T-helper 2 cell treated with Interferon-gamma antibody and Interleukin-4, amounts not matched to agents 5 μg/mL and 100 μg/mL, for 36 hours (primary cell): ENCODE measurements around the gene STIM1.

Experiments used
- DNase-seq: peaks from one replicate; pipeline ENCODE4 v3.0.0; 2021; ENCODE audit warnings: low spot score
- H3K27ac Mint-ChIP-seq: one replicate; pipeline ENCODE4 v1.8.0; 2021; ENCODE audit warnings: mild to moderate bottlenecking, mixed read lengths
- H3K27me3 Mint-ChIP-seq: one replicate; pipeline ENCODE4 v1.8.0; 2021; ENCODE audit warnings: low read depth, mixed read lengths
- H3K36me3 Mint-ChIP-seq: one replicate; pipeline ENCODE4 v1.8.0; 2021; ENCODE audit warnings: low read depth, mixed read lengths
- H3K4me1 Mint-ChIP-seq: one replicate; pipeline ENCODE4 v1.8.0; 2021; ENCODE audit warnings: low read depth, mixed read lengths
- H3K4me3 Mint-ChIP-seq: one replicate; pipeline ENCODE4 v1.8.0; 2022; ENCODE audit warnings: mild to moderate bottlenecking, moderate library complexity, mixed read lengths
- H3K9me3 Mint-ChIP-seq: one replicate; pipeline ENCODE4 v1.8.0; 2021; ENCODE audit warnings: mixed read lengths

STIM1 gene

GRCh38 chr11:3939211-3939610 lies 83.7 kb downstream of the STIM1 start:
- Mint-ChIP-seq H3K4me3 (no peak overlapping the region), H3K9me3 (no peaks in the 10 kb centered on the region), H3K27me3 (no peaks in the 10 kb centered on the region), H3K36me3 (peaks cover 11% of the 10 kb centered on the region), H3K27ac (no peak overlapping the region), H3K4me1 (peaks cover 62% of the 10 kb centered on the region)
- no peak for DNase-seq

GRCh38 chr11:3939651-3940190 lies 84.3 kb downstream of the STIM1 start:
- no peak overlapping the region for H3K4me3 Mint-ChIP-seq
- no peak overlapping the region for H3K27ac Mint-ChIP-seq
- H3K4me1 Mint-ChIP-seq: peaks cover 62% of the 10 kb centered on the region
- no peaks in the 10 kb centered on the region for H3K9me3 Mint-ChIP-seq
- H3K27me3 Mint-ChIP-seq: no peaks in the 10 kb centered on the region
- DNase-seq: no peak
- H3K36me3 Mint-ChIP-seq: peaks cover 13% of the 10 kb centered on the region

GRCh38 chr11:3942160-3942955 lies 86.9 kb downstream of the STIM1 start:
- DNase-seq: no peak
- Mint-ChIP-seq H3K27ac (peak overlapping the region; percentile 93), H3K4me1 (peaks cover 69% of the 10 kb centered on the region), H3K27me3 (no peaks in the 10 kb centered on the region), H3K36me3 (peaks cover 29% of the 10 kb centered on the region), H3K4me3 (peak overlapping the region; percentile 71), H3K9me3 (no peaks in the 10 kb centered on the region)

- no peaks in the 10 kb centered on the region for H3K9me3 Mint-ChIP-seq
- DNase-seq: no peak
- H3K36me3 Mint-ChIP-seq: peaks cover 32% of the 10 kb centered on the region
- no peaks in the 10 kb centered on the region for H3K27me3 Mint-ChIP-seq
- H3K4me1 Mint-ChIP-seq: peaks cover 76% of the 10 kb centered on the region
- H3K4me3 Mint-ChIP-seq: peak overlapping the region; percentile 71
- peak overlapping the region; percentile 93 for H3K27ac Mint-ChIP-seq
These were observed 87.6 kb downstream of the STIM1 start for GRCh38 chr11:3942956-3943497.

GRCh38 chr11:3944198-3944597 lies 88.7 kb downstream of the STIM1 start:
- H3K4me3 Mint-ChIP-seq: peak overlapping the region; percentile 7
- no peak for DNase-seq
- peaks cover 38% of the 10 kb centered on the region for H3K36me3 Mint-ChIP-seq

GRCh38 chr11:3946455-3947017 lies 91.1 kb downstream of the STIM1 start:
- Mint-ChIP-seq H3K4me1 (peaks cover 87% of the 10 kb centered on the region), H3K9me3 (no peaks in the 10 kb centered on the region), H3K27ac (peak overlapping the region; percentile 94), H3K27me3 (no peaks in the 10 kb centered on the region), H3K4me3 (peak overlapping the region; percentile 76), H3K36me3 (peaks cover 50% of the 10 kb centered on the region)
- DNase-seq: no peak

More at GRCh38 chr11:3944198-3944597, 88.7 kb downstream of the STIM1 start:
- H3K27ac Mint-ChIP-seq: peak overlapping the region; percentile 53
- no peaks in the 10 kb centered on the region for H3K9me3 Mint-ChIP-seq
- H3K4me1 Mint-ChIP-seq: peaks cover 83% of the 10 kb centered on the region
- no peaks in the 10 kb centered on the region for H3K27me3 Mint-ChIP-seq

GRCh38 chr11:3947061-3947460 lies 91.6 kb downstream of the STIM1 start:
- peaks cover 50% of the 10 kb centered on the region for H3K36me3 Mint-ChIP-seq
- H3K4me1 Mint-ChIP-seq: peaks cover 85% of the 10 kb centered on the region
- H3K27me3 Mint-ChIP-seq: no peaks in the 10 kb centered on the region
- no peaks in the 10 kb centered on the region for H3K9me3 Mint-ChIP-seq
- peak overlapping the region; percentile 94 for H3K27ac Mint-ChIP-seq
- peak; percentile 56 for DNase-seq
- H3K4me3 Mint-ChIP-seq: peak overlapping the region; percentile 76

GRCh38 chr11:3949125-3949524 lies 93.7 kb downstream of the STIM1 start:
- H3K4me1 Mint-ChIP-seq: peaks cover 81% of the 10 kb centered on the region
- peak overlapping the region; percentile 81 for H3K27ac Mint-ChIP-seq
- H3K4me3 Mint-ChIP-seq: peak overlapping the region; percentile 62
- H3K9me3 Mint-ChIP-seq: peaks cover 3% of the 10 kb centered on the region
- H3K36me3 Mint-ChIP-seq: peaks cover 50% of the 10 kb centered on the region
- no peaks in the 10 kb centered on the region for H3K27me3 Mint-ChIP-seq
- peak; percentile 32 for DNase-seq

GRCh38 chr11:3950996-3951660 lies 95.7 kb downstream of the STIM1 start:
- no peak for DNase-seq
- H3K36me3 Mint-ChIP-seq: peaks cover 46% of the 10 kb centered on the region
- peak overlapping the region; percentile 49 for H3K4me3 Mint-ChIP-seq
- H3K4me1 Mint-ChIP-seq: peaks cover 85% of the 10 kb centered on the region
- peak overlapping the region; percentile 81 for H3K27ac Mint-ChIP-seq
- peaks cover 3% of the 10 kb centered on the region for H3K9me3 Mint-ChIP-seq
- H3K27me3 Mint-ChIP-seq: no peaks in the 10 kb centered on the region

- peak overlapping the region; percentile 28 for H3K4me3 Mint-ChIP-seq
- no peaks in the 10 kb centered on the region for H3K27me3 Mint-ChIP-seq
- peaks cover 78% of the 10 kb centered on the region for H3K4me1 Mint-ChIP-seq
- DNase-seq: no peak
- peak overlapping the region; percentile 35 for H3K27ac Mint-ChIP-seq
- peaks cover 37% of the 10 kb centered on the region for H3K36me3 Mint-ChIP-seq
- peaks cover 3% of the 10 kb centered on the region for H3K9me3 Mint-ChIP-seq
These were observed 97.3 kb downstream of the STIM1 start for GRCh38 chr11:3952715-3953114.

GRCh38 chr11:3953327-3953726 lies 97.9 kb downstream of the STIM1 start:
- H3K4me3 Mint-ChIP-seq: peak overlapping the region; percentile 60
- peaks cover 3% of the 10 kb centered on the region for H3K9me3 Mint-ChIP-seq
- peak overlapping the region; percentile 84 for H3K27ac Mint-ChIP-seq
- peaks cover 74% of the 10 kb centered on the region for H3K4me1 Mint-ChIP-seq
- no peaks in the 10 kb centered on the region for H3K27me3 Mint-ChIP-seq
- H3K36me3 Mint-ChIP-seq: peaks cover 33% of the 10 kb centered on the region
- DNase-seq: no peak

GRCh38 chr11:3954448-3955298 lies 99.2 kb downstream of the STIM1 start:
- peaks cover 3% of the 10 kb centered on the region for H3K9me3 Mint-ChIP-seq
- peaks cover 27% of the 10 kb centered on the region for H3K36me3 Mint-ChIP-seq
- no peaks in the 10 kb centered on the region for H3K27me3 Mint-ChIP-seq
- peaks cover 70% of the 10 kb centered on the region for H3K4me1 Mint-ChIP-seq
- H3K27ac Mint-ChIP-seq: peak overlapping the region; percentile 84
- no peak for DNase-seq
- peak overlapping the region; percentile 69 for H3K4me3 Mint-ChIP-seq

GRCh38 chr11:3955299-3955665 lies 99.8 kb downstream of the STIM1 start:
- Mint-ChIP-seq H3K36me3 (peaks cover 24% of the 10 kb centered on the region), H3K4me1 (peaks cover 72% of the 10 kb centered on the region), H3K27me3 (no peaks in the 10 kb centered on the region), H3K4me3 (peak overlapping the region; percentile 69), H3K27ac (peak overlapping the region; percentile 84), H3K9me3 (peaks cover 3% of the 10 kb centered on the region)
- DNase-seq: no peak
